Central memory CD8-positive, alpha-beta T cell (primary cell): Measurements from ENCODE around the gene PCSK2.

Experiments
- ATAC-seq: fragments of 150-1000 bp; cut with Tn5 transposase; replicated peaks from 2 replicates; pipeline ENCODE4 v1.10.0; 2022; ENCODE audit warnings: mild to moderate bottlenecking, moderate FRiP score, moderate number of reproducible peaks; ENCODE audit not compliant: poor library complexity, severe bottlenecking; ENCODE audit errors: extremely low read depth
- DNase-seq, 2 donors: peaks; one replicate each; pipeline ENCODE4 v3.0.0; 2021; ENCODE audit warnings: low spot score in 2 of 2
- H3K27ac Mint-ChIP-seq: one replicate; pipeline ENCODE4 v1.8.0; 2022; ENCODE audit warnings: low read depth, mild to moderate bottlenecking, moderate library complexity, mixed read lengths
- H3K27me3 Mint-ChIP-seq: one replicate; pipeline ENCODE4 v1.8.0; 2022; ENCODE audit warnings: mixed read lengths
- H3K36me3 Mint-ChIP-seq: one replicate; pipeline ENCODE4 v1.8.0; 2022; ENCODE audit warnings: mild to moderate bottlenecking, moderate library complexity, mixed read lengths; ENCODE audit not compliant: insufficient read depth
- H3K4me1 Mint-ChIP-seq: one replicate; pipeline ENCODE4 v1.8.0; 2022; ENCODE audit warnings: mixed read lengths
- H3K4me3 Mint-ChIP-seq: one replicate; pipeline ENCODE4 v1.8.0; 2022; ENCODE audit warnings: mild to moderate bottlenecking, moderate library complexity, mixed read lengths
- H3K9me3 Mint-ChIP-seq: one replicate; pipeline ENCODE4 v1.8.0; 2022; ENCODE audit warnings: mixed read lengths

The PCSK2 gene

GRCh38 chr20:17394411-17394810 is 167.6 kb downstream of the PCSK2 start:
- Mint-ChIP-seq H3K27ac (no peak overlapping the region), H3K4me1 (no peaks in the 10 kb centered on the region), H3K36me3 (no peaks in the 10 kb centered on the region), H3K4me3 (no peak overlapping the region), H3K9me3 (peaks cover 5% of the 10 kb centered on the region), H3K27me3 (peaks cover 24% of the 10 kb centered on the region)
- DNase-seq (no peak), ATAC-seq (no peak)

GRCh38 chr20:17395729-17396128 is 168.9 kb downstream of the PCSK2 start:
- Mint-ChIP-seq H3K36me3 (no peaks in the 10 kb centered on the region), H3K4me3 (no peak overlapping the region), H3K27ac (no peak overlapping the region), H3K27me3 (peaks cover 29% of the 10 kb centered on the region), H3K4me1 (no peaks in the 10 kb centered on the region), H3K9me3 (peaks cover 5% of the 10 kb centered on the region)
- DNase-seq (no peak), ATAC-seq (no peak)

- no peak for DNase-seq
- Mint-ChIP-seq H3K4me1 (no peaks in the 10 kb centered on the region), H3K36me3 (no peaks in the 10 kb centered on the region), H3K9me3 (no peaks in the 10 kb centered on the region), H3K27me3 (peaks cover 46% of the 10 kb centered on the region), H3K4me3 (no peak overlapping the region), H3K27ac (no peak overlapping the region)
- no peak for ATAC-seq
Measured at GRCh38 chr20:17399303-17399985, 172.6 kb downstream of the PCSK2 start.

GRCh38 chr20:17403461-17403860 is 176.6 kb downstream of the PCSK2 start:
- no peak for DNase-seq
- no peaks in the 10 kb centered on the region for H3K36me3 Mint-ChIP-seq
- H3K4me3 Mint-ChIP-seq = no peak overlapping the region
- H3K9me3 Mint-ChIP-seq = no peaks in the 10 kb centered on the region
- no peak for ATAC-seq
- H3K27ac Mint-ChIP-seq = no peak overlapping the region
- peaks cover 58% of the 10 kb centered on the region for H3K27me3 Mint-ChIP-seq
- H3K4me1 Mint-ChIP-seq = no peaks in the 10 kb centered on the region

- Mint-ChIP-seq H3K27me3 (peaks cover 58% of the 10 kb centered on the region), H3K4me3 (no peak overlapping the region), H3K27ac (no peak overlapping the region), H3K4me1 (no peaks in the 10 kb centered on the region), H3K9me3 (no peaks in the 10 kb centered on the region), H3K36me3 (no peaks in the 10 kb centered on the region)
- DNase-seq (no peak), ATAC-seq (no peak)
Measured at GRCh38 chr20:17406051-17406590, 179.3 kb downstream of the PCSK2 start.

GRCh38 chr20:17407550-17407949 is 180.7 kb downstream of the PCSK2 start:
- Mint-ChIP-seq H3K27me3 (peaks cover 54% of the 10 kb centered on the region), H3K36me3 (no peaks in the 10 kb centered on the region), H3K4me1 (no peaks in the 10 kb centered on the region), H3K9me3 (no peaks in the 10 kb centered on the region), H3K4me3 (no peak overlapping the region), H3K27ac (no peak overlapping the region)
- no peak for ATAC-seq
- DNase-seq = no peak

- H3K36me3 Mint-ChIP-seq = peaks cover 4% of the 10 kb centered on the region
- no peak overlapping the region for H3K27ac Mint-ChIP-seq
- peaks cover 10% of the 10 kb centered on the region for H3K9me3 Mint-ChIP-seq
- H3K4me3 Mint-ChIP-seq = no peak overlapping the region
- no peak for DNase-seq
- no peak for ATAC-seq
- H3K27me3 Mint-ChIP-seq = peaks cover 39% of the 10 kb centered on the region
- H3K4me1 Mint-ChIP-seq = no peaks in the 10 kb centered on the region
Measured at GRCh38 chr20:17417225-17417624, 190.4 kb downstream of the PCSK2 start.

GRCh38 chr20:17418737-17419136 is 191.9 kb downstream of the PCSK2 start:
- Mint-ChIP-seq H3K27me3 (peaks cover 38% of the 10 kb centered on the region), H3K4me3 (no peak overlapping the region), H3K4me1 (no peaks in the 10 kb centered on the region), H3K27ac (no peak overlapping the region), H3K9me3 (peaks cover 8% of the 10 kb centered on the region), H3K36me3 (peaks cover 4% of the 10 kb centered on the region)
- DNase-seq (no peak), ATAC-seq (no peak)

GRCh38 chr20:17419479-17420041 is 192.7 kb downstream of the PCSK2 start:
- Mint-ChIP-seq H3K4me1 (no peaks in the 10 kb centered on the region), H3K27me3 (peaks cover 32% of the 10 kb centered on the region), H3K27ac (no peak overlapping the region), H3K4me3 (no peak overlapping the region), H3K36me3 (peaks cover 2% of the 10 kb centered on the region), H3K9me3 (peaks cover 4% of the 10 kb centered on the region)
- ATAC-seq (no peak), DNase-seq (no peak)

- Mint-ChIP-seq H3K27ac (no peak overlapping the region), H3K4me1 (no peaks in the 10 kb centered on the region), H3K27me3 (peaks cover 32% of the 10 kb centered on the region), H3K9me3 (peaks cover 4% of the 10 kb centered on the region), H3K36me3 (peaks cover 2% of the 10 kb centered on the region), H3K4me3 (no peak overlapping the region)
- DNase-seq (no peak), ATAC-seq (no peak)
Measured at GRCh38 chr20:17421493-17421892, 194.7 kb downstream of the PCSK2 start.

- no peaks in the 10 kb centered on the region for H3K9me3 Mint-ChIP-seq
- H3K4me1 Mint-ChIP-seq = no peaks in the 10 kb centered on the region
- H3K27me3 Mint-ChIP-seq = peaks cover 16% of the 10 kb centered on the region
Measured at GRCh38 chr20:17423782-17424181, 196.9 kb downstream of the PCSK2 start.

GRCh38 chr20:17427638-17428037 is 200.8 kb downstream of the PCSK2 start:
- no peak for DNase-seq
- peaks cover 38% of the 10 kb centered on the region for H3K27me3 Mint-ChIP-seq
- H3K27ac Mint-ChIP-seq = no peak overlapping the region
- no peak overlapping the region for H3K4me3 Mint-ChIP-seq
- H3K36me3 Mint-ChIP-seq = peaks cover 2% of the 10 kb centered on the region
- H3K9me3 Mint-ChIP-seq = no peaks in the 10 kb centered on the region
- no peaks in the 10 kb centered on the region for H3K4me1 Mint-ChIP-seq
- no peak for ATAC-seq

More at GRCh38 chr20:17423782-17424181, 196.9 kb downstream of the PCSK2 start:
- Mint-ChIP-seq H3K27ac (no peak overlapping the region), H3K36me3 (peaks cover 2% of the 10 kb centered on the region), H3K4me3 (no peak overlapping the region)
- DNase-seq (no peak), ATAC-seq (no peak)
